Suprapubic skin (tissue), 4 donors: ENCODE measurements around the gene DGLUCY. TPM values are rescaled to one million over a fixed set of nuclear protein-coding genes. Genes with fewer than 3 reads are reported as not detected.

Source experiments
- DNase-seq, 2 donors: peaks; one replicate each; pipeline ENCODE4 v3.0.0-alpha.2; 2019; ENCODE audit warnings: low spot score in 2 of 2
- H3K27ac ChIP-seq: fragments of 200-600 bp; sonication (generic); one replicate; pipeline ENCODE4 v1.5.1; 2019
- H3K27me3 ChIP-seq: fragments of 200-600 bp; sonication (generic); one replicate; pipeline ENCODE4 v1.5.1; 2019
- H3K36me3 ChIP-seq: fragments of 200-600 bp; sonication (generic); one replicate; pipeline ENCODE4 v1.5.1; 2019
- H3K4me1 ChIP-seq: fragments of 200-600 bp; sonication (generic); one replicate; pipeline ENCODE4 v1.5.1; 2019
- H3K4me3 ChIP-seq: fragments of 200-600 bp; sonication (generic); one replicate; pipeline ENCODE4 v1.5.1; 2019; ENCODE audit warnings: mild to moderate bottlenecking
- H3K9me3 ChIP-seq: fragments of 200-600 bp; sonication (generic); one replicate; pipeline ENCODE4 v1.5.1; 2019
- CTCF ChIP-seq, 2 donors: fragments of 200-600 bp in 1 of 2; fragments of 450-650 bp in 1 of 2; sonication (generic) in 1 of 2; IDR thresholded peaks; one replicate each; pipeline ENCODE4 v1.5.1; 2016 to 2019; ENCODE audit warnings: antibody characterized with exemption in 2 of 2, mild to moderate bottlenecking in 1 of 2, moderate library complexity in 1 of 2
- EP300 ChIP-seq: sonication (generic); formaldehyde crosslinking; IDR thresholded peaks from one replicate; pipeline ENCODE4 v1.6.1; 2017; ENCODE audit warnings: antibody characterized with exemption
- POLR2A ChIP-seq, 2 donors: fragments of 450-650 bp; IDR thresholded peaks; one replicate each; pipeline ENCODE4 v1.6.1; 2017; ENCODE audit warnings: antibody characterized with exemption in 2 of 2, mild to moderate bottlenecking in 2 of 2, moderate library complexity in 2 of 2
- POLR2AphosphoS5 ChIP-seq, 3 donors: sonication (generic); formaldehyde crosslinking; IDR thresholded peaks; one replicate each; pipeline ENCODE4 v1.6.1; 2017; ENCODE audit warnings: antibody characterized with exemption in 3 of 3
- WGBS: methylation state at CpG from one replicate; pipeline ENCODE4 v1.1.5; 2018; 5-methylcytosine and 5-hydroxymethylcytosine counted together
- total RNA-seq, 4 donors: library from RNA; depleted of rRNA; stranded (reverse); fragments of >200 nt; gene quantifications; one replicate each; pipeline ENCODE4 v1.1.0, GENCODE V29; 2016

The DGLUCY gene
- total RNA-seq, 4 donors from 2014 or later = 54.0 to 94.9 (median 69.3) TPM

GRCh38 chr14:91125271-91125660 lies 11.4 kb downstream of the DGLUCY start:
- Histone ChIP-seq H3K27me3 (no peaks in the 10 kb centered on the region), H3K9me3 (no peaks in the 10 kb centered on the region), H3K4me3 (no peak overlapping the region), H3K27ac (peak overlapping the region; percentile 66), H3K36me3 (peaks cover 7% of the 10 kb centered on the region), H3K4me1 (peaks cover 30% of the 10 kb centered on the region)
- no peak for DNase-seq
- TF ChIP-seq POLR2A (IDR thresholded peaks at IDR 0.05) (no peak), POLR2AphosphoS5 (IDR thresholded peaks at IDR 0.05) (no peak), EP300 (no peak), CTCF (IDR thresholded peaks at IDR 0.05) (no peak)
- 87% methylated on average over 7 of the region's 7 CpGs for WGBS

DNA sequence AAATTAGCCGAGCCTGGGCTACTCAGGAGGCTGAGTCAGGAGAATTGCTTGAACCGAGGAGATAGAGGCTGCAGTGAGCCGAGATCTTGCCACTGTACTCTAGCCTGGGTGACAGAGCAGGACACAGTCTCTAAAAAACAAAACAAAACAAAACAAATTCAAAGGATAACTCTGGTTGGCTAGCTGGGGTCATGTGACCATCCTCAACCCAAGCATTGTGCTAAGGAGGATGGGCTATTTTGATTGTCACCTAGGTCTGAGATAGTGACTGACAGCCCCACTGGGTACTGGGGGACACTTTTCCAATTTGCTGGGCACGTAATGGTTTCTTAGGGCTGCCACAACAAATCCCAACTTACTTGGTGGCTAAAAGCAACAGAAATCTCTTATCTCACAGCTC lies 11.9 kb downstream of the DGLUCY start:
- Histone ChIP-seq H3K27me3 (no peaks in the 10 kb centered on the region), H3K4me1 (peaks cover 27% of the 10 kb centered on the region), H3K4me3 (no peak overlapping the region), H3K9me3 (no peaks in the 10 kb centered on the region), H3K27ac (peak overlapping the region; percentile 66), H3K36me3 (peaks cover 12% of the 10 kb centered on the region)
- TF ChIP-seq CTCF (IDR thresholded peaks at IDR 0.05) (no peak), EP300 (no peak), POLR2AphosphoS5 (IDR thresholded peaks at IDR 0.05) (no peak), POLR2A (IDR thresholded peaks at IDR 0.05) (no peak)
- 72% methylated on average over 4 of the region's 4 CpGs for WGBS
- DNase-seq = no peak

DNA sequence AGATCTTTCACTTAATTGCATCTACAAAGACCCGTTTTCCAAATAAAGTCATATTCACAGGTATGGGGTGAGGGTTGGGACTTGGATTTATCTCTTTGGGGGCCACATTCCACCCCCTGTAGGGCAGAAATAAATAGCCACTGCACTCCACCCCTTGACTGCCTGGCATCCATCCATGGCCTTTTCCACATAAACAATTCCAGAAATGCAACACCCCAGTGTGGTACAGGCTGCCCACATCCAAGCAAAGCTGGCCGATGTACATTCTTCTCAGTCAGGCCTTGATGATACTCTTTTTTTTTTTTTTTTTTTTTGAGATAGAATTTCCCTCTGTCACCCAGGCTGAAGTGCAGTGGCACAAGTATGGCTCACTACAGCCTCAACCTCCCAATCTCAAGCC lies 12.9 kb downstream of the DGLUCY start:
- DNase-seq = no peak
- peaks cover 21% of the 10 kb centered on the region for H3K4me1 ChIP-seq
- H3K9me3 ChIP-seq = no peaks in the 10 kb centered on the region
- no peaks in the 10 kb centered on the region for H3K27me3 ChIP-seq
- no peak overlapping the region for H3K27ac ChIP-seq
- TF ChIP-seq CTCF (IDR thresholded peaks at IDR 0.05) (no peak), EP300 (no peak)
- 66% methylated on average over 2 of the region's 2 CpGs for WGBS
- H3K4me3 ChIP-seq = no peak overlapping the region
- H3K36me3 ChIP-seq = peaks cover 19% of the 10 kb centered on the region

GRCh38 chr14:91127401-91127801 lies 13.5 kb downstream of the DGLUCY start:
- WGBS = 41% methylated on average over 8 of the region's 8 CpGs
- Histone ChIP-seq H3K4me1 (peaks cover 21% of the 10 kb centered on the region), H3K27ac (no peak overlapping the region), H3K36me3 (peaks cover 25% of the 10 kb centered on the region), H3K9me3 (no peaks in the 10 kb centered on the region), H3K4me3 (no peak overlapping the region), H3K27me3 (no peaks in the 10 kb centered on the region)
- TF ChIP-seq CTCF (IDR thresholded peaks at IDR 0.05) (no peak), POLR2AphosphoS5 (IDR thresholded peaks at IDR 0.05) (peak in 1 of 3 donors; percentile 21)
- DNase-seq = peak; percentile 75 to 89

GRCh38 chr14:91127924-91128323 lies 14.1 kb downstream of the DGLUCY start:
- peaks cover 30% of the 10 kb centered on the region for H3K36me3 ChIP-seq
- TF ChIP-seq CTCF (IDR thresholded peaks at IDR 0.05) = no peak
- H3K4me1 ChIP-seq = peaks cover 21% of the 10 kb centered on the region
- H3K27me3 ChIP-seq = no peaks in the 10 kb centered on the region
- no peaks in the 10 kb centered on the region for H3K9me3 ChIP-seq
- H3K4me3 ChIP-seq = no peak overlapping the region
- H3K27ac ChIP-seq = no peak overlapping the region
- 86% methylated on average over 4 of the region's 4 CpGs for WGBS
- DNase-seq = no peak
